ENCODE results near the gene COCH.

- TF ChIP-seq CTCF (IDR thresholded peaks at IDR 0.05): no peak
- TF ChIP-seq EZH2 (IDR thresholded peaks at IDR 0.05; ENCODE audit: borderline replicate concordance, insufficient read depth, low read depth, low read length, poor library complexity, severe bottlenecking): no peak
Observed at GRCh38 chr14:30849983-30850382, 24.4 kb upstream of the COCH start.
